ENCODE data around the gene CREG1. TPM values are rescaled to one million over a fixed set of nuclear protein-coding genes. Genes with fewer than 3 reads are reported as not detected.
"Not testable (repeated sequence)": the region's sequence is repeated elsewhere in the genome, so short reads cannot be mapped to it uniquely, and the experiment has no call there.

The CREG1 gene
- total RNA-seq, 1 donor from 2014 or later: 171 TPM

GRCh38 chr1:167562702-167563101 lies 9.1 kb upstream of the CREG1 start:
- intact Hi-C loops (cut with DNase I): no loop called here
- ATAC-seq (no peak), DNase-seq (no peak)
- Histone ChIP-seq H3K27ac (no peak overlapping the region), H3K4me1 (peaks cover 4% of the 10 kb centered on the region), H3K36me3 (no peaks in the 10 kb centered on the region), H3K9me3 (no peaks in the 10 kb centered on the region), H3K27me3 (no peaks in the 10 kb centered on the region), H3K4me3 (no peak overlapping the region)
- TF ChIP-seq CTCF (IDR thresholded peaks at IDR 0.05): no peak

- H3K36me3 ChIP-seq: no peaks in the 10 kb centered on the region
- no peak overlapping the region for H3K27ac ChIP-seq
- H3K9me3 ChIP-seq: no peaks in the 10 kb centered on the region
- ATAC-seq: no peak
- no peak for TF ChIP-seq CTCF (IDR thresholded peaks at IDR 0.05)
- H3K27me3 ChIP-seq: no peaks in the 10 kb centered on the region
- H3K4me1 ChIP-seq: peaks cover 4% of the 10 kb centered on the region
- DNase-seq: no peak
- intact Hi-C loops (cut with DNase I): no loop called here
- no peak overlapping the region for H3K4me3 ChIP-seq
Measured at GRCh38 chr1:167561753-167562152, 8.2 kb upstream of the CREG1 start.

- TF ChIP-seq CTCF (IDR thresholded peaks at IDR 0.05): peak; percentile 91
- no peaks in the 10 kb centered on the region for H3K27me3 ChIP-seq
- H3K9me3 ChIP-seq: no peaks in the 10 kb centered on the region
- DNase-seq (peak; percentile 75), ATAC-seq (peak; percentile 65)
- no peak overlapping the region for H3K4me3 ChIP-seq
- no peaks in the 10 kb centered on the region for H3K36me3 ChIP-seq
- intact Hi-C loops (cut with DNase I): no loop called here
- peaks cover 22% of the 10 kb centered on the region for H3K4me1 ChIP-seq
- no peak overlapping the region for H3K27ac ChIP-seq
Measured at GRCh38 chr1:167555971-167556714, 2.6 kb upstream of the CREG1 start.

- H3K27ac ChIP-seq; H3K27me3 ChIP-seq; H3K9me3 ChIP-seq; H3K36me3 ChIP-seq; ATAC-seq; H3K4me3 ChIP-seq; intact Hi-C loops (cut with DNase I); DNase-seq: not testable (repeated sequence)
- H3K4me1 ChIP-seq: peaks cover 22% of the 10 kb centered on the region
Measured at GRCh38 chr1:167555072-167555471, 1.5 kb upstream of the CREG1 start.

GRCh38 chr1:167554028-167554779 lies 642 bp upstream of the CREG1 start:
- no peaks in the 10 kb centered on the region for H3K9me3 ChIP-seq
- ATAC-seq (no peak), DNase-seq (no peak)
- no peaks in the 10 kb centered on the region for H3K27me3 ChIP-seq
- H3K4me1 ChIP-seq: peaks cover 28% of the 10 kb centered on the region
- intact Hi-C loops (cut with DNase I): no loop called here
- H3K36me3 ChIP-seq: no peaks in the 10 kb centered on the region
- H3K27ac ChIP-seq: peak overlapping the region; percentile 89
- H3K4me3 ChIP-seq: peak overlapping the region; percentile 84
- TF ChIP-seq CTCF (IDR thresholded peaks at IDR 0.05): no peak

- Histone ChIP-seq H3K27ac (no peak overlapping the region), H3K27me3 (no peaks in the 10 kb centered on the region), H3K36me3 (peaks cover 13% of the 10 kb centered on the region), H3K4me1 (peaks cover 37% of the 10 kb centered on the region), H3K9me3 (no peaks in the 10 kb centered on the region), H3K4me3 (peak overlapping the region; percentile 84)
- no peak for TF ChIP-seq CTCF (IDR thresholded peaks at IDR 0.05)
- intact Hi-C loops (cut with DNase I): no loop called here
- DNase-seq: no peak
- no peak for ATAC-seq
Measured at GRCh38 chr1:167551362-167551761, 2.2 kb downstream of the CREG1 start.
